Fibroblast of villous mesenchyme (primary cell): ENCODE results near the gene TCEAL5. TPM values are rescaled to one million over a fixed set of nuclear protein-coding genes. Genes with fewer than 3 reads are reported as not detected.

ENCODE experiments used
- DNase-seq: peaks from one replicate; pipeline ENCODE4 v3.0.0-alpha.2; 2010; ENCODE audit warnings: low read depth
- H3K4me3 ChIP-seq: 2 replicates; pipeline ENCODE4 v1.5.1; 2011; ENCODE audit warnings: low read depth, mild to moderate bottlenecking, low read length
- total RNA-seq: library from RNA; depleted of rRNA; stranded (reverse); fragments of >200 nt; gene quantifications from 2 replicates; pipeline ENCODE4 v1.2.3, GENCODE V29; 2012
- TF ChIP-seq, protein P1 (sequence below): IDR thresholded peaks from 2 replicates; pipeline ENCODE4 v1.5.1; 2012; ENCODE audit warnings: low read depth, mild to moderate bottlenecking, low read length; ENCODE audit not compliant: insufficient read depth

The TCEAL5 gene
- total RNA-seq, 1 donor: not detected

DNA sequence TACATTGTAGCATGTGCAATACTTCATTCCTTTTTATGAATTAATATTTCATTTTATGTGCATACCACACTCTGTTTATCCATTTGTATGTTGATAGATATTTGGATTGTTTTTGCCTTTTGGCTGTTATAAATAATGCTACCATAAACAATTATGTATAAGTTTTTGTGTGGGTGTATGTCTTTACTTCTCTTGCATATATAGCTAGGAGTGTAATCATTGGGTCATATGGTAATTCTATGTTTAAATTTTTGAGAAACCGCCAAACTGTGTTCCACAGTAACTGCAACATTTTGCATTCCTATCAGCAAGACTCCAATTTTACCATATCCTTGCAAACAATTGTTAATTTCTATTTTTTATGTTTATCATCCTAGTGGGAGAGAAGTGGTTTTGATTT, 3.1 kb upstream of the TCEAL5 start:
- TF ChIP-seq, protein P1, sequence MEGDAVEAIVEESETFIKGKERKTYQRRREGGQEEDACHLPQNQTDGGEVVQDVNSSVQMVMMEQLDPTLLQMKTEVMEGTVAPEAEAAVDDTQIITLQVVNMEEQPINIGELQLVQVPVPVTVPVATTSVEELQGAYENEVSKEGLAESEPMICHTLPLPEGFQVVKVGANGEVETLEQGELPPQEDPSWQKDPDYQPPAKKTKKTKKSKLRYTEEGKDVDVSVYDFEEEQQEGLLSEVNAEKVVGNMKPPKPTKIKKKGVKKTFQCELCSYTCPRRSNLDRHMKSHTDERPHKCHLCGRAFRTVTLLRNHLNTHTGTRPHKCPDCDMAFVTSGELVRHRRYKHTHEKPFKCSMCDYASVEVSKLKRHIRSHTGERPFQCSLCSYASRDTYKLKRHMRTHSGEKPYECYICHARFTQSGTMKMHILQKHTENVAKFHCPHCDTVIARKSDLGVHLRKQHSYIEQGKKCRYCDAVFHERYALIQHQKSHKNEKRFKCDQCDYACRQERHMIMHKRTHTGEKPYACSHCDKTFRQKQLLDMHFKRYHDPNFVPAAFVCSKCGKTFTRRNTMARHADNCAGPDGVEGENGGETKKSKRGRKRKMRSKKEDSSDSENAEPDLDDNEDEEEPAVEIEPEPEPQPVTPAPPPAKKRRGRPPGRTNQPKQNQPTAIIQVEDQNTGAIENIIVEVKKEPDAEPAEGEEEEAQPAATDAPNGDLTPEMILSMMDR: no peak
- no peak overlapping the region for H3K4me3 ChIP-seq
- DNase-seq: no peak

DNA sequence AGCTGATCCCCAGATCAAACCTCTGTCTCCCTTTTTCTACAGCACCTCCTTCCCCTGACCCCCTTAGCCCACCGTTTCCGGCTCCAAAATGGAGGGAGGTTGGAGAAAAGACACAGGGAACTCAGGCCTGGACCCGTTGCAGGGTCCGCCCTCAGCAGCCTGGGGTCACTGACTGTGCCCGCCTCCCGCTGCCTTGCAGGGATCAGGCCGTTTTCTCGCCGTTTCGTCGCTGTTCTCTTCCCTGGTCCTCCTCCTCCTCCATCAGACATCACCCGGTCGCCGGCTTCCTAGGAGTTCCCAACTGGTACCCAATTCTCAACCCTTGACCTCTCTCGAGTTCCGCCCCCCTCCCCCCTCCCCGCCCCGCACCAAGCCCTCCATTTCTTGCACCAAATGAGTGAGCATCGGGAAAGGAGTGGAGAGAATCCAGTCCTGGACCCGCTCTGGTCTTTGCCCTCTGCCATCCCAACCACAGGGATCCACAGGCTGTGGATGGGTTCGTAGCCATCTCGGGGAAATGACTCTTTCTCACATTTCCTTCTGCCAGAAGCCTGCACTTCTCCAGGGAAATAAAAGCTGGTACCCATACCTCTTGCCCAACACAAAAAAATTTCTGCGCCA, 493 bp downstream of the TCEAL5 start:
- TF ChIP-seq, protein P1: no peak

GRCh38 chrX:103274284-103274683, 2.3 kb downstream of the TCEAL5 start:
- TF ChIP-seq, protein P1: no peak
- DNase-seq: no peak

More for the DNA sequence above, 493 bp downstream of the TCEAL5 start:
- no peak overlapping the region for H3K4me3 ChIP-seq
- no peak for DNase-seq

GRCh38 chrX:103258275-103258674, 18.3 kb downstream of the TCEAL5 start:
- no peak overlapping the region for H3K4me3 ChIP-seq
- TF ChIP-seq, protein P1: no peak
- no peak for DNase-seq

More at GRCh38 chrX:103274284-103274683, 2.3 kb downstream of the TCEAL5 start:
- no peak overlapping the region for H3K4me3 ChIP-seq

DNA sequence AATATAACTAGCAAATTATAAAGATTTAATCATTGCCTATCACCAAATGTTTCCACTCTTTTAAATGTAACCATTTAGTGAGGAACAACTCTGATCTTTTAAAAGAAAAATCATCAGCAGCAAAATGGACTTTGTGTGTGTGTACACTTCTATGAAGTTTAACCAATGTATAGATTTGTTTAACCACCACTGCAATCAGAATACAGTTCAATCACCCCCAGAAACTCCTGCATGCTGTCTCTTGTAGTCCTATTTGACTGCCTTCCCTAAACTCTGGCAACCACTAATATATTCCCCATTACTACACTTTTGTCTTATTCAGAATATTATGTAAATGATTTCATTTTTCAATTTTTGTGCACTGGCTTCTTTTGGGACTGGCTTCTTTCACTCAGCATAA, 19.9 kb downstream of the TCEAL5 start:
- DNase-seq: no peak
- no peak overlapping the region for H3K4me3 ChIP-seq
- TF ChIP-seq, protein P1: no peak

DNA sequence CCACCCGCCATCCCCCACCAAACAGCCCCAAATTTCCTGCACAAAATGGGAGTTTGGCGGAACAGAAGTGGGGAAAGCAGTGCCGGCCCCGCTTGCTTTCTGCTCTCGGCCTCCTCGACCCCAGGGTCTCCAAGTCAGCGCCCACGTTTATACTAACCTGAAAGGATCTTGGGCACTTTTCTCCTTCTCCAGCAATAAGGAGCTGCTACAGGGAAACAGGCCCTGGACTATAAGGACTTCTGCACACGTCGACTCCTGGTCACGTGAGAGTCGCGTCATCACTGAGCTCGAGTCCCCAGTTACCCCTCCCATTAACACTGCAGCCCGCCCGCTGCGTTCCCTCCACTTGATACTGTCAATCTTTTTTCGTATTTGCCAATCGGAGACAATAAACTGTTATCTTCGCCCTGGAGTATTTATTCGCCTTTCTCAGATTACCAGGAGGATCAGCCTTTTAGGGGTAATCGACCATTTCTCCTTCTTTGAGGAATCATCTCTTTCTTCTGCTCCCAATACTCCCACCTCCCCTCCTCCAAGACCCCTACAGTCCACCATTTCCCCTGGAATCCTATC, 21.5 kb downstream of the TCEAL5 start, which contains the start of gene TCEAL8:
TSS of gene TCEAL8 (minus strand) at position 235 of the 573 bp plus-strand sequence. CDS start 1,176 bp downstream, outside the sequence.
- peak within 1 kb of the TSS; percentile 85 for H3K4me3 ChIP-seq
- peak; percentile 76 for DNase-seq
- TF ChIP-seq, protein P1: no peak
